B cell (primary cell): ENCODE results near the gene SCNN1B. TPM values are rescaled to one million over a fixed set of nuclear protein-coding genes. Genes with fewer than 3 reads are reported as not detected.

Experiments
- ATAC-seq: fragments of 200-7000 bp; cut with Tn5 transposase; one replicate; pipeline ENCODE4 v1.10.0; 2021; ENCODE audit warnings: low read depth, mild to moderate bottlenecking, moderate number of reproducible peaks, moderate library complexity
- CTCF ChIA-PET: fragments of 350-600 bp; sonication (Branson Sonifier 250); formaldehyde crosslinking; loops from one replicate; lab custom pipeline; 2021; ENCODE audit warnings: antibody characterized with exemption, inconsistent platforms; lab: Charles Lee
- POLR2A ChIA-PET: fragments of 350-600 bp; sonication (Branson Sonifier 250); formaldehyde crosslinking; loops from one replicate; lab custom pipeline; 2021; ENCODE audit warnings: antibody characterized with exemption; lab: Charles Lee
- DNase-seq: peaks from one replicate; pipeline ENCODE4 v3.0.0; 2013
- H2AFZ ChIP-seq: 2 replicates; pipeline ENCODE4 v1.6.1; 2012; ENCODE audit warnings: mild to moderate bottlenecking, low read depth, low read length; ENCODE audit not compliant: insufficient read depth, poor library complexity, severe bottlenecking
- H3K27ac ChIP-seq, 2 donors: 1 replicate in 1 of 2; 2 replicates in 1 of 2; pipeline ENCODE4 v1.5.1; 2012 to 2013; ENCODE audit warnings: low read length in 2 of 2, mild to moderate bottlenecking in 2 of 2, moderate library complexity in 1 of 2
- H3K27me3 ChIP-seq, 4 experiments: fragments of 200-600 bp in 1 of 4; sonication (generic) in 1 of 4; replicated peaks in 1 of 4; 1 replicate in 2 of 4; 2 replicates in 2 of 4; pipeline versions ENCODE4 v1.6.1 to v1.7.0; 2013 to 2016; ENCODE audit warnings: low read length in 3 of 4, mild to moderate bottlenecking in 2 of 4, mixed read lengths in 1 of 4, moderate library complexity in 1 of 4; ENCODE audit not compliant: insufficient read depth in 4 of 4, control insufficient read depth in 3 of 4; ENCODE audit errors: control extremely low read depth in 1 of 4
- H3K36me3 ChIP-seq, 2 experiments: replicated peaks in 1 of 2; 1 replicate in 1 of 2; 2 replicates in 1 of 2; pipeline versions ENCODE4 v1.6.1 to v1.7.1; 2013; ENCODE audit warnings: low read length in 1 of 2; ENCODE audit not compliant: insufficient read depth in 2 of 2, control insufficient read depth in 1 of 2; ENCODE audit errors: control extremely low read depth in 1 of 2, extremely low read depth in 1 of 2
- H3K4me1 ChIP-seq, 2 donors: fragments of 200-600 bp in 1 of 2; sonication (generic) in 1 of 2; 1 replicate in 1 of 2; 2 replicates in 1 of 2; pipeline versions ENCODE4 v1.5.1 to v1.6.1; 2013 to 2017; ENCODE audit warnings: low read length in 2 of 2; ENCODE audit not compliant: control insufficient read depth in 2 of 2, insufficient read depth in 2 of 2
- H3K4me2 ChIP-seq: replicated peaks from 2 replicates; pipeline ENCODE3; 2012; ENCODE audit warnings: mild to moderate bottlenecking, low read depth, low read length; ENCODE audit not compliant: poor library complexity, severe bottlenecking
- H3K4me3 ChIP-seq, 5 experiments: fragments of 200-600 bp in 1 of 5; sonication (generic) in 1 of 5; 1 replicate in 3 of 5; 2 replicates in 2 of 5; pipeline versions ENCODE4 v1.5.1 to v1.7.0; 2011 to 2016; ENCODE audit warnings: low read length in 4 of 5, mild to moderate bottlenecking in 4 of 5, low read depth in 2 of 5, control low read depth in 1 of 5, moderate library complexity in 1 of 5; ENCODE audit not compliant: insufficient read depth in 1 of 5; ENCODE audit errors: control extremely low read depth in 1 of 5, extremely low read depth in 1 of 5
- H3K79me2 ChIP-seq: fragments of 200-600 bp; sonication (generic); one replicate; pipeline ENCODE4 v1.6.0; 2016; ENCODE audit warnings: low read length; ENCODE audit not compliant: control insufficient read depth, insufficient read depth
- H3K9ac ChIP-seq: fragments of 200-600 bp; sonication (generic); 2 replicates; pipeline ENCODE4 v1.6.1; 2017; ENCODE audit warnings: mild to moderate bottlenecking, low read length, moderate library complexity
- H3K9me3 ChIP-seq, 3 donors: one replicate each; pipeline versions ENCODE4 v1.6.1 to v1.7.1; 2013; ENCODE audit warnings: low read length in 2 of 3; ENCODE audit not compliant: control insufficient read depth in 2 of 3, insufficient read depth in 1 of 3; ENCODE audit errors: control extremely low read depth in 1 of 3
- H4K20me1 ChIP-seq: 2 replicates; pipeline ENCODE4 v1.6.0; 2012; ENCODE audit warnings: mild to moderate bottlenecking, low read length; ENCODE audit not compliant: insufficient read depth, control insufficient read depth, poor library complexity, severe bottlenecking
- H3K27ac Mint-ChIP-seq: one replicate; pipeline ENCODE4 v1.8.0; 2021; ENCODE audit warnings: mixed read lengths
- H3K27me3 Mint-ChIP-seq: one replicate; pipeline ENCODE4 v1.8.0; 2021; ENCODE audit warnings: mixed read lengths
- H3K4me1 Mint-ChIP-seq: one replicate; pipeline ENCODE4 v1.8.0; 2021; ENCODE audit warnings: mixed read lengths
- H3K4me3 Mint-ChIP-seq: one replicate; pipeline ENCODE4 v1.8.0; 2021; ENCODE audit warnings: mixed read lengths
- H3K9me3 Mint-ChIP-seq: one replicate; pipeline ENCODE4 v1.8.0; 2022; ENCODE audit warnings: mixed read lengths; ENCODE audit not compliant: insufficient read depth
- EZH2 ChIP-seq: IDR thresholded peaks from 2 replicates; pipeline ENCODE4 v1.6.1; 2012; ENCODE audit warnings: borderline replicate concordance, low read depth, mild to moderate bottlenecking, moderate library complexity, low read length; ENCODE audit not compliant: insufficient read depth, poor library complexity, severe bottlenecking
- WGBS: methylation state at CpG from one replicate; pipeline ENCODE4 v1.1.5; 2013; ENCODE audit warnings: missing lambda C conversion rate; ENCODE audit not compliant: insufficient coverage; 5-methylcytosine and 5-hydroxymethylcytosine counted together
- intact Hi-C: fragments of 100-400 bp; cut with micrococcal nuclease; formaldehyde crosslinking; loops from one replicate; pipeline ENCODE4 v1.10.0; 2022
- polyA plus RNA-seq: library from polyadenylated mRNA; depleted of rRNA; stranded (reverse); fragments of >200 nt; gene quantifications from 2 replicates; pipeline ENCODE4 v1.2.3, GENCODE V29; 2012
- total RNA-seq, 2 donors: library from RNA; stranded (reverse); fragments of 120-200 nt in 1 of 2; gene quantifications; 1 replicate in 1 of 2; 2 replicates in 1 of 2; pipeline versions ENCODE4 v1.2.3 to v1.2.4, GENCODE V29; 2013 to 2022
- TF ChIP-seq, protein P1 (sequence below): fragments of 200-600 bp; IDR thresholded peaks from one replicate; pipeline ENCODE4 v1.8.0; 2022; ENCODE audit warnings: antibody characterized with exemption, mild to moderate bottlenecking

The SCNN1B gene
- total and polyA plus RNA-seq, 2 donors (not counting 1 experiment from before 2014, with no cell fraction given): 0.30 TPM; not detected in 1

DNA sequence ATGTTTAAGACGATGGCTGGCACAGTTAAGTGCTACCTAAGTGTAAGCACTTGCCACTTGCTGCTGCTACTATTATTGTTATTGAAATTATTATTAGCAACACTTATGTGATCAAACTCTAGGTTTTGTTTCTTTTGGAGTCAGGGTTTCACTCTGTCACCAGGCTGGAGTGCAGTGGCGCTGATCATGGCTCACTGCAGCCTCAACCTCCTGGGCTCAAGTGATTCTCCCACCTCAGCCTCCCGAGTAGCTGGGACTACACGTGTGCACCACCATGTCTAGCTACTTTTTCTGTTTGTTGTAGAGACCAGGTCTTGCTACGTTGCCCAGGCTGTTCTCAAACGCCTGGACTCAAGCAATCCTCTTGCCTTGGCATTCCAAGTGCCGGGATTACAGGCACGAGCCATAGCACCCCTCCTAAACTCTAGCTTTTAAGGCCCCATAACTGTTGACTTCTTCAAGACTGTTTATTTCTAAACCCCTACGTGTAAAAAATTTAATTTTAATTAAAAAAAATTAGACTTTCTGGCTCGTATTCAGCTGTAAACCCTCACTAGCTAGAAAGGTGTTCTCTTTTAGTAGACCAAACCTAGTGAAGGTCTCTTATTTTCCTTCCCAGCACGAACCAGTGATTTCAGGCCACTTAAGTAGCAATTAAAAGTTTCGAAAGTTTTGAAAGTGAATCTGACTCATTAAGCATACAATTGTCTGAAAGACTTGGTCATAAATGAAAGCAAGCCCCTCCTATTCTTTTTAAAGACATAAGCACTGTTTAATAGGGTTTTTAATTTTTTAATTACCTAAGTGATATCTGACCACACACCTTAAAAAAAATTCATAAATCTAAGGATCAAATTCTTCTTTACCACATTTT is 11.7 kb upstream of the SCNN1B start:
- TF ChIP-seq EZH2: no peak
- TF ChIP-seq, protein P1, sequence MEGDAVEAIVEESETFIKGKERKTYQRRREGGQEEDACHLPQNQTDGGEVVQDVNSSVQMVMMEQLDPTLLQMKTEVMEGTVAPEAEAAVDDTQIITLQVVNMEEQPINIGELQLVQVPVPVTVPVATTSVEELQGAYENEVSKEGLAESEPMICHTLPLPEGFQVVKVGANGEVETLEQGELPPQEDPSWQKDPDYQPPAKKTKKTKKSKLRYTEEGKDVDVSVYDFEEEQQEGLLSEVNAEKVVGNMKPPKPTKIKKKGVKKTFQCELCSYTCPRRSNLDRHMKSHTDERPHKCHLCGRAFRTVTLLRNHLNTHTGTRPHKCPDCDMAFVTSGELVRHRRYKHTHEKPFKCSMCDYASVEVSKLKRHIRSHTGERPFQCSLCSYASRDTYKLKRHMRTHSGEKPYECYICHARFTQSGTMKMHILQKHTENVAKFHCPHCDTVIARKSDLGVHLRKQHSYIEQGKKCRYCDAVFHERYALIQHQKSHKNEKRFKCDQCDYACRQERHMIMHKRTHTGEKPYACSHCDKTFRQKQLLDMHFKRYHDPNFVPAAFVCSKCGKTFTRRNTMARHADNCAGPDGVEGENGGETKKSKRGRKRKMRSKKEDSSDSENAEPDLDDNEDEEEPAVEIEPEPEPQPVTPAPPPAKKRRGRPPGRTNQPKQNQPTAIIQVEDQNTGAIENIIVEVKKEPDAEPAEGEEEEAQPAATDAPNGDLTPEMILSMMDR: no peak
- Histone ChIP-seq H2AFZ (no peak overlapping the region), H3K27me3 (no peaks in the 10 kb centered on the region), H4K20me1 (no peaks in the 10 kb centered on the region), H3K9me3 (peaks cover 0 to 10% (median 0%) of the 10 kb centered on the region in 3 donors), H3K36me3 (no peaks in the 10 kb centered on the region), H3K4me1 (no peaks in the 10 kb centered on the region), H3K4me2 (no peak overlapping the region), H3K4me3 (no peak overlapping the region), H3K9ac (no peak overlapping the region), H3K79me2 (no peaks in the 10 kb centered on the region), H3K27ac (no peak overlapping the region)
- no peak for ATAC-seq
- intact Hi-C loops: no loop called here
- ChIA-PET POLR2A (interaction anchor here (0.6 kb wide), 1 partner anchor 211 kb away, joined by 4 read pairs; no protein-coding TSS in a partner anchor), CTCF (no interaction called here)
- WGBS: 81% methylated on average over 7 of the region's 12 CpGs
- Mint-ChIP-seq H3K27ac (no peak overlapping the region), H3K4me1 (no peaks in the 10 kb centered on the region), H3K9me3 (no peaks in the 10 kb centered on the region), H3K27me3 (peaks cover 14% of the 10 kb centered on the region), H3K4me3 (no peak overlapping the region)
- DNase-seq: no peak

DNA sequence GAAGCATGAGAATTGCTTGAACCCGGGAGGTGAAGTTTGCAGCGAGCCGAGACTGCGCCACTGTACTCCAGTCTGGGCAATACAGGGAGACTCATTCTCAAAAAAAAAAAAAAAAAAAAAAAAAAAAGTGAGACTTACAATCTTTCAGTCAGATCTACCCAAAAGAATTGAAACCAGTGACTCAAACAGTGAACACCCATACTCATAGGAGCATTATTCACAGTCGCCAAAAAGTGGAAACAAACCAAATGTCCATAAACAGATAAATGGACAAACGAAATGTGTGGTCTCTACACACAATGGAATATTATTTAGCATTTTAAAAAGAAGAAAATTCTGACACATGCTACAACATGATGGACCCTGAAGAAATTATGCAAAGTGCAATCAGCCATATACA is 9.1 kb upstream of the SCNN1B start:
- peaks cover 0 to 15% (median 0%) of the 10 kb centered on the region in 3 donors for H3K9me3 ChIP-seq
- Mint-ChIP-seq H3K4me1 (no peaks in the 10 kb centered on the region), H3K9me3 (no peaks in the 10 kb centered on the region), H3K4me3 (no peak overlapping the region), H3K27me3 (peaks cover 25% of the 10 kb centered on the region), H3K27ac (no peak overlapping the region)
- TF ChIP-seq EZH2: no peak
- TF ChIP-seq, protein P1: no peak
- no peaks in the 10 kb centered on the region for H4K20me1 ChIP-seq
- ATAC-seq (no peak), DNase-seq (no peak)
- no peaks in the 10 kb centered on the region for H3K36me3 ChIP-seq
- WGBS: 96% methylated on average over 4 of the region's 6 CpGs
- H3K4me1 ChIP-seq: no peaks in the 10 kb centered on the region
- H3K27ac ChIP-seq: no peak overlapping the region
- H2AFZ ChIP-seq: no peak overlapping the region
- ChIA-PET CTCF (no interaction called here), POLR2A (no interaction called here)
- no peak overlapping the region for H3K4me2 ChIP-seq
- H3K9ac ChIP-seq: no peak overlapping the region
- intact Hi-C loops: no loop called here
- no peak overlapping the region for H3K4me3 ChIP-seq
- H3K79me2 ChIP-seq: no peaks in the 10 kb centered on the region
- no peaks in the 10 kb centered on the region for H3K27me3 ChIP-seq
